PC-9 (cell line): Measurements from ENCODE around the gene ELMO1. TPM values are rescaled to one million over a fixed set of nuclear protein-coding genes. Genes with fewer than 3 reads are reported as not detected.

Experiments used
- BruUV-seq: library from RNA; stranded (reverse); fragments of 400-500 nt; replicated peaks from 2 replicates; lab custom pipeline; 2021; lab: Mats Ljungman, UMichigan
- CTCF ChIA-PET: fragments of 300-600 bp; sonication (Branson Sonifier 250); formaldehyde crosslinking; loops from one replicate; lab custom pipeline; 2022; ENCODE audit warnings: antibody characterized with exemption; lab: Charles Lee
- POLR2A ChIA-PET: fragments of 300-600 bp; sonication (Branson Sonifier 250); formaldehyde crosslinking; loops from one replicate; lab custom pipeline; 2022; ENCODE audit warnings: antibody characterized with exemption; ENCODE audit not compliant: unreplicated experiment; lab: Charles Lee
- DNase-seq, 2 experiments: peaks; one replicate each; pipeline versions ENCODE4 v3.0.0 to v3.0.0-alpha.2; 2015 to 2022; ENCODE audit warnings: mixed read lengths in 1 of 2
- H2AFZ ChIP-seq: fragments of 200-600 bp; sonication (generic); 2 replicates; pipeline ENCODE4 v1.8.1; 2017; ENCODE audit warnings: antibody characterized with exemption
- H3F3A ChIP-seq: fragments of 200-600 bp; sonication (generic); 2 replicates; pipeline ENCODE4 v1.8.1; 2017; ENCODE audit warnings: antibody characterized with exemption, mild to moderate bottlenecking, low read depth; ENCODE audit not compliant: insufficient read depth
- H3K27ac ChIP-seq: fragments of 200-600 bp; sonication (generic); 2 replicates; pipeline ENCODE4 v1.6.1; 2016; ENCODE audit warnings: mixed run types
- H3K27me3 ChIP-seq: fragments of 200-600 bp; sonication (generic); 2 replicates; pipeline ENCODE4 v1.6.1; 2016; ENCODE audit warnings: low read depth, mixed run types; ENCODE audit not compliant: insufficient read depth
- H3K36me3 ChIP-seq: fragments of 200-600 bp; sonication (generic); 2 replicates; pipeline ENCODE4 v1.6.1; 2016; ENCODE audit warnings: low read depth, mixed run types
- H3K4me1 ChIP-seq: fragments of 200-600 bp; sonication (generic); replicated peaks from 2 replicates; pipeline ENCODE4 v1.6.1; 2016; ENCODE audit warnings: mixed run types; ENCODE audit not compliant: insufficient read depth
- H3K4me2 ChIP-seq: fragments of 200-600 bp; sonication (generic); 2 replicates; pipeline ENCODE4 v1.6.1; 2017; ENCODE audit warnings: mixed run types
- H3K4me3 ChIP-seq: fragments of 200-600 bp; sonication (generic); 2 replicates; pipeline ENCODE4 v1.6.1; 2016; ENCODE audit warnings: mixed run types
- H3K79me2 ChIP-seq: fragments of 200-600 bp; sonication (generic); 2 replicates; pipeline ENCODE4 v1.6.1; 2017; ENCODE audit warnings: low read depth, mixed run types
- H3K9me2 ChIP-seq: fragments of 200-600 bp; sonication (generic); 2 replicates; pipeline ENCODE4 v1.8.1; 2017; ENCODE audit warnings: mild to moderate bottlenecking; ENCODE audit not compliant: insufficient read depth
- H3K9me3 ChIP-seq: fragments of 200-600 bp; sonication (generic); 2 replicates; pipeline ENCODE4 v1.8.1; 2016; ENCODE audit warnings: low read depth; ENCODE audit not compliant: insufficient read depth
- H4K20me1 ChIP-seq: fragments of 200-600 bp; sonication (generic); 2 replicates; pipeline ENCODE4 v1.8.1; 2017; ENCODE audit not compliant: insufficient read depth
- EZH2 ChIP-seq: fragments of 200-600 bp; sonication (generic); IDR thresholded peaks from 2 replicates; pipeline ENCODE4 v1.8.0; 2017; ENCODE audit warnings: antibody characterized with exemption, low read depth
- intact Hi-C: fragments of 100-400 bp; cut with micrococcal nuclease; formaldehyde crosslinking; loops from one replicate; pipeline ENCODE4 v1.10.0; 2022; ENCODE audit not compliant: unreplicated experiment
- total RNA-seq: library from RNA; stranded (reverse); gene quantifications from 2 replicates; pipeline ENCODE4 v1.2.3, GENCODE V29; 2021
- TF ChIP-seq, protein P1 (sequence below): fragments of 200-600 bp; sonication (generic); conservative IDR thresholded peaks from 2 replicates; pipeline ENCODE4 v1.6.1; 2017; ENCODE audit warnings: mixed run types, antibody characterized with exemption, mild to moderate bottlenecking, moderate library complexity

Gene ELMO1
- total RNA-seq, 1 experiment from 2014 or later = 4.8 TPM

DNA sequence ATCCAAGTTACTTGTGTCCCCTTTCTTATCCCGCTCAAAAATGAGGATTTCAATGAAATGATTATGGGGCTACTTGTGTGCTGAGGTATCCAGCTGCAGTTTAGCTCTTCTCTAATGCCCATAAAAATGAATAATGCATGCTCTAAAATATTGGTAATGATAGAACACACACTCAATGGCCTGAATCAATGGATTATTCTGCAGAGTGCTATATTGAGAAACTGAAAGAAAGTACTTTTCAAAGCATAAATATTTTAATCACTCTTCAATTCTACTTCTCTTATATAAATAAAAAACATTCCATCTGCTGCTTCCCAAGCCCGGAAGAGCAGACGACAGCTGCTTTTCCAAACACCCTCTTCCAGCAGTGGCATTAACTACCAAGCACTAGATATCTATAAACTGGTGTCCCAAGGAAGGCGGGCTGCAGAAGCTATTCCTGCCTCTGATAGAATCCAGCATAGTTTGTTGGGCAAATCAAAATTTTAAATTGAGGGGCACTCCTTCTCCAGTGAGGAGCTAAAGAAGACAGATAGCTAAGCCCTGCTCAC, 439.5 kb downstream of the ELMO1 start:
- DNase-seq = no peak
- intact Hi-C loops = no loop called here
- Histone ChIP-seq H3K4me3 (no peak overlapping the region), H3K27me3 (peaks cover 91% of the 10 kb centered on the region), H3F3A (no peaks in the 10 kb centered on the region), H3K4me2 (no peak overlapping the region), H3K36me3 (no peaks in the 10 kb centered on the region), H3K9me3 (no peaks in the 10 kb centered on the region), H3K79me2 (no peaks in the 10 kb centered on the region), H3K9me2 (no peaks in the 10 kb centered on the region), H2AFZ (no peak overlapping the region), H4K20me1 (no peaks in the 10 kb centered on the region), H3K4me1 (no peaks in the 10 kb centered on the region), H3K27ac (no peak overlapping the region)
- TF ChIP-seq EZH2 = no peak
- TF ChIP-seq, protein P1, sequence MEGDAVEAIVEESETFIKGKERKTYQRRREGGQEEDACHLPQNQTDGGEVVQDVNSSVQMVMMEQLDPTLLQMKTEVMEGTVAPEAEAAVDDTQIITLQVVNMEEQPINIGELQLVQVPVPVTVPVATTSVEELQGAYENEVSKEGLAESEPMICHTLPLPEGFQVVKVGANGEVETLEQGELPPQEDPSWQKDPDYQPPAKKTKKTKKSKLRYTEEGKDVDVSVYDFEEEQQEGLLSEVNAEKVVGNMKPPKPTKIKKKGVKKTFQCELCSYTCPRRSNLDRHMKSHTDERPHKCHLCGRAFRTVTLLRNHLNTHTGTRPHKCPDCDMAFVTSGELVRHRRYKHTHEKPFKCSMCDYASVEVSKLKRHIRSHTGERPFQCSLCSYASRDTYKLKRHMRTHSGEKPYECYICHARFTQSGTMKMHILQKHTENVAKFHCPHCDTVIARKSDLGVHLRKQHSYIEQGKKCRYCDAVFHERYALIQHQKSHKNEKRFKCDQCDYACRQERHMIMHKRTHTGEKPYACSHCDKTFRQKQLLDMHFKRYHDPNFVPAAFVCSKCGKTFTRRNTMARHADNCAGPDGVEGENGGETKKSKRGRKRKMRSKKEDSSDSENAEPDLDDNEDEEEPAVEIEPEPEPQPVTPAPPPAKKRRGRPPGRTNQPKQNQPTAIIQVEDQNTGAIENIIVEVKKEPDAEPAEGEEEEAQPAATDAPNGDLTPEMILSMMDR = no peak
- ChIA-PET CTCF (no interaction called here), POLR2A (no interaction called here)
- BruUV-seq = no TSS peak

DNA sequence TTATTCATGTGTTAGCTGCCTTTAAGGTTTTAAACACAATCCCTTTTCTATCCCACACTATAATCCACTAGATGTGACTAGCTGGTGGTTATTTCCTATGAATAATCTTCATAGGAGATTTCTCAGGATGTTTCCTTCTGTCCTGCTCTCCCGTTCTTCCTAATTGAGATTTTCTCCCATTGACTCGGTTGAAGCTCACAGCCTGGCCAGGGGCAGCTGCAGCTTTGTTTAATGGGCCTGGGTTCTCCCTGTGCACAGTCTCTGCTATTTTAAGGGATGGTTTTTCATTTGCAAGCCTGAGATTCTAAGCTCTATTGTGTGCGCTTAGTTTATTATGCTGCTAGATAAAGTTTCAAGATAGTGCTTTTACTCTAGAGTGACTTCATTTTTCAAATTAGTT, 441.0 kb downstream of the ELMO1 start:
- TF ChIP-seq EZH2 = no peak
- TF ChIP-seq, protein P1 = no peak
- Histone ChIP-seq H3K4me2 (no peak overlapping the region), H3K36me3 (no peaks in the 10 kb centered on the region), H3K27ac (no peak overlapping the region), H3K79me2 (no peaks in the 10 kb centered on the region), H3K9me2 (no peaks in the 10 kb centered on the region), H3K9me3 (no peaks in the 10 kb centered on the region), H3K4me1 (no peaks in the 10 kb centered on the region), H2AFZ (no peak overlapping the region), H3K27me3 (peaks cover 85% of the 10 kb centered on the region), H3F3A (no peaks in the 10 kb centered on the region), H4K20me1 (no peaks in the 10 kb centered on the region), H3K4me3 (no peak overlapping the region)
- intact Hi-C loops = no loop called here
- BruUV-seq = no TSS peak
- ChIA-PET CTCF (no interaction called here), POLR2A (no interaction called here)
- no peak for DNase-seq

DNA sequence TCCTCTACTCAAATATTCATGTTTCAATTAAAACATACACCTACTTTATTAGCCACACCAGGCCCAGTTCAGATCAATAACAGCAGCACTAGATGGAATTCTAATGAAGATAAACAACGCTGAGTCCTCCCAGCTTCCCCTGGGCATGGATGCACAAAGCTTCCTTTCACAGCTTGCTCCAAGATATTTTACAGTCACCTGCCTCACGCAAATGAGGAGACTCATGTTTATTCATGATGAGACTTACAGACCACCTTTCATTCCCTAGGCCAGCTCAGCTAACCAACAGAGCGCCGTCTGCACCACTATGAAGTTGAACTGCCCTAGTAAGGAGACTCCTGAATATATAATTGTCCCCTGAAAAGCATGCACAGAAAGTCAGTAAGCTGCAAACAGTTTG, 441.4 kb downstream of the ELMO1 start:
- CTCF ChIA-PET = no interaction called here
- intact Hi-C loops = no loop called here

More for the DNA sequence above, 441.4 kb downstream of the ELMO1 start:
- Histone ChIP-seq H3K4me2 (no peak overlapping the region), H3K9me2 (no peaks in the 10 kb centered on the region), H3K4me1 (no peaks in the 10 kb centered on the region), H4K20me1 (no peaks in the 10 kb centered on the region), H3K4me3 (no peak overlapping the region), H3F3A (no peaks in the 10 kb centered on the region), H2AFZ (no peak overlapping the region), H3K9me3 (no peaks in the 10 kb centered on the region), H3K36me3 (no peaks in the 10 kb centered on the region), H3K27me3 (peaks cover 84% of the 10 kb centered on the region), H3K79me2 (no peaks in the 10 kb centered on the region), H3K27ac (no peak overlapping the region)
- TF ChIP-seq, protein P1 = no peak
- no peak for TF ChIP-seq EZH2
- no peak for DNase-seq
- POLR2A ChIA-PET = no interaction called here
- BruUV-seq = no TSS peak
